ENCODE data around the gene PSMB7. TPM values are rescaled to one million over a fixed set of nuclear protein-coding genes. Genes with fewer than 3 reads are reported as not detected.

The PSMB7 gene
- polyA plus RNA-seq, 1 experiment, result 396 TPM

DNA sequence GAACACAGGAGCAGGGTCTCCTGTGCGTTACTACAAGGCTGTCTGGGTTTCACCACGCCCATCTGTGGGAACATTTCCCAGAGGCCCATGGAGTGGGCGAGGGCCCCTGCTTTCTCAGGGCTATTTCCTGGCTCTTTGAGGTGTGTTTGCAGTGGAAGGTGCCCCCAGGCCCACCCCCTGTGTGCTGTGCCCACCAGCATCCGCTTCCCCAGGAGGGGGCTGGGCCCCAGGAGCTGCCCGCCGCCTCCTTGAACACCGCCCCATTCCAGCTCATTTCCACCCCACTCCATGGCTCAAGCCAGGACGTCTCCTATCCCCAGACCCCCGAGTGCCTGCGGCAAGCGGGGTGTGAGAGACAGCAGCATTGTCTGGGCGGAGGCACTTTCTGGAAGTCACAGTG lies 87.0 kb downstream of the PSMB7 start:
- no peaks in the 10 kb centered on the region; the same call in 1 of the 2 replicates for H3K9me3 ChIP-seq (ENCODE audit: control insufficient read depth, insufficient read depth, low read length)
- ChIA-PET CTCF (interaction anchor here (1.1 kb wide), 1 partner anchor 202 kb away, joined by 3 read pairs; no protein-coding TSS in a partner anchor), POLR2A (no interaction called here)
- H3K27me3 ChIP-seq (ENCODE audit: control insufficient read depth, insufficient read depth, low read length), result no peaks in the 10 kb centered on the region
- no peak overlapping the region for H3K4me3 ChIP-seq (ENCODE audit: low read depth, low read length)
- TF ChIP-seq, protein P1, sequence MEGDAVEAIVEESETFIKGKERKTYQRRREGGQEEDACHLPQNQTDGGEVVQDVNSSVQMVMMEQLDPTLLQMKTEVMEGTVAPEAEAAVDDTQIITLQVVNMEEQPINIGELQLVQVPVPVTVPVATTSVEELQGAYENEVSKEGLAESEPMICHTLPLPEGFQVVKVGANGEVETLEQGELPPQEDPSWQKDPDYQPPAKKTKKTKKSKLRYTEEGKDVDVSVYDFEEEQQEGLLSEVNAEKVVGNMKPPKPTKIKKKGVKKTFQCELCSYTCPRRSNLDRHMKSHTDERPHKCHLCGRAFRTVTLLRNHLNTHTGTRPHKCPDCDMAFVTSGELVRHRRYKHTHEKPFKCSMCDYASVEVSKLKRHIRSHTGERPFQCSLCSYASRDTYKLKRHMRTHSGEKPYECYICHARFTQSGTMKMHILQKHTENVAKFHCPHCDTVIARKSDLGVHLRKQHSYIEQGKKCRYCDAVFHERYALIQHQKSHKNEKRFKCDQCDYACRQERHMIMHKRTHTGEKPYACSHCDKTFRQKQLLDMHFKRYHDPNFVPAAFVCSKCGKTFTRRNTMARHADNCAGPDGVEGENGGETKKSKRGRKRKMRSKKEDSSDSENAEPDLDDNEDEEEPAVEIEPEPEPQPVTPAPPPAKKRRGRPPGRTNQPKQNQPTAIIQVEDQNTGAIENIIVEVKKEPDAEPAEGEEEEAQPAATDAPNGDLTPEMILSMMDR (IDR thresholded peaks at IDR 0.05; ENCODE audit: low read depth, low read length), result no peak
- no peak overlapping the region for H3K27ac ChIP-seq (ENCODE audit: low read depth, low read length)
- DNase-seq (ENCODE audit: low read depth, low spot score), result no peak

DNA sequence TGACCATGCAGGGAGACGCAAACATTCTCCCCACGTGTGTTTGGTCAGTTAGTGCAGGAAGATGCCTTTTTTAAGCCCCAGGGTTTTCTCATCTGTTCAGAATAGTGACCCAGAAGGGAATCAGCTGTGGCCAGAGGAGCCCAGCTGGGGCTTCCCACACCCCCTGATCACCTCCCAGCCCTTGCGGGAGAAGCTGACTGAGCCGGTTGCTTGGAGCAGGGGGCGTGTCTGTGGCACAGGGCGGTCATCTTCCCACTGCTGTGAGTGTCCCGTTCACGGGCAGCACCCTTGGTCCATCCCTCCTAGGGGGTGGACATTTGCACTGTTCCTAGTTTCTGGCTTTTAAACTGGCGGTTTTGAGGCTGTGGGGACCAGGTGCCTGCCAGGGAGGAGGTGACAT lies 87.8 kb downstream of the PSMB7 start:
- TF ChIP-seq, protein P1 (IDR thresholded peaks at IDR 0.05; ENCODE audit: low read depth, low read length), result no peak
- no peak overlapping the region for H3K27ac ChIP-seq (ENCODE audit: low read depth, low read length)
- POLR2A ChIA-PET, result no interaction called here
- DNase-seq (ENCODE audit: low read depth, low spot score), result no peak
- CTCF ChIA-PET, result interaction anchor here (1.1 kb wide), 1 partner anchor 201 kb away, joined by 3 read pairs; no protein-coding TSS in a partner anchor
- H3K9me3 ChIP-seq (ENCODE audit: control insufficient read depth, insufficient read depth, low read length), result no peaks in the 10 kb centered on the region; the same call in 1 of the 2 replicates
- H3K27me3 ChIP-seq (ENCODE audit: control insufficient read depth, insufficient read depth, low read length), result no peaks in the 10 kb centered on the region
- H3K4me3 ChIP-seq (ENCODE audit: low read depth, low read length), result no peak overlapping the region

DNA sequence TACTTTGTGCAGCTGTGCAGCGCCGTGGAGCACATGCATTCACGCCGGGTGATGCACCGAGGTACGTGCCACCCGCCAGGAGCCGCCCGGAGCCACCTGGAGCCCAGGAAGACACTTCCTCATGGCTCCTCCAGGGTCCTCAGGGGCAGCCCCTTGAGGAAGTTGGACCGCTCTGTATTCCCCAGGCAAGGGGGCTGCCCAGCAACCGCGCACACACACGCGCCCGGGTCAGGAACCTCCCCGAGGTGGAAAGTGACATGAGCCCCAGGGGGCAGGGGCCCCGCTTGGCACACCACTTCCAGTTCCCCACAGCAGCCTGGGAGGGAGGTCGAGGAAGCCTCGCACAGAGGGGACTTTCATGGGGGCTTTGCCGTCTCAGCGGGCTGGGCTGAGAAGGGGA lies 88.9 kb downstream of the PSMB7 start:
- no peaks in the 10 kb centered on the region; the same call in 1 of the 2 replicates for H3K9me3 ChIP-seq (ENCODE audit: control insufficient read depth, insufficient read depth, low read length)
- no peak for DNase-seq (ENCODE audit: low read depth, low spot score)
- TF ChIP-seq, protein P1 (IDR thresholded peaks at IDR 0.05; ENCODE audit: low read depth, low read length), result no peak
- H3K27ac ChIP-seq (ENCODE audit: low read depth, low read length), result no peak overlapping the region
- ChIA-PET CTCF (interaction anchor here (1.4 kb wide), 1 partner anchor 199 kb away, joined by 5 read pairs; no protein-coding TSS in a partner anchor), POLR2A (interaction anchor here (0.6 kb wide), 1 partner anchor 926 kb away, joined by 5 read pairs; no protein-coding TSS in a partner anchor)
- no peaks in the 10 kb centered on the region for H3K27me3 ChIP-seq (ENCODE audit: control insufficient read depth, insufficient read depth, low read length)
- no peak overlapping the region for H3K4me3 ChIP-seq (ENCODE audit: low read depth, low read length)

DNA sequence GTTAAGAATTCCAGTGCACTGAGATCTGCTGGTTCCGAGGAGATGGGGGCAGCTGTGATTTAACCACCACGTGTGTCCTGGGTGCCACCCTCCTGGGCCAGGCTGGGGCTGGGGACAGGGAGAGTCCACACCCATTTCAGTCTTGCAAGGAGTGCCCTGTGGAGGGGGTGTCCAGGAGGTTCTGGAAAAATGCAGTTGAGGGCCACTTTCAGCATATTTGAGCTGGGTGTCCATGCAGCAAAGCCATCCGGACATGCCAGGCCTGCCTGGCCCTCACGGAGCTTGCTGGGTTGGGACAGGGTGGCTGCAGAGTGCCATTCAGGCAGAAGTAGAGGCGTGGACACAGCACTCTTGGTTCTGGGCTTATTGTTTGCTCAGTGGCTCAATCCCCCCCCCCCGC lies 89.4 kb downstream of the PSMB7 start:
- no peak overlapping the region for H3K4me3 ChIP-seq (ENCODE audit: low read depth, low read length)
- H3K9me3 ChIP-seq (ENCODE audit: control insufficient read depth, insufficient read depth, low read length), result no peaks in the 10 kb centered on the region; the same call in 1 of the 2 replicates
- no peak for DNase-seq (ENCODE audit: low read depth, low spot score)
- H3K27ac ChIP-seq (ENCODE audit: low read depth, low read length), result no peak overlapping the region
- CTCF ChIA-PET, result interaction anchor here (1.4 kb wide), 1 partner anchor 199 kb away, joined by 5 read pairs; no protein-coding TSS in a partner anchor
- TF ChIP-seq, protein P1 (IDR thresholded peaks at IDR 0.05; ENCODE audit: low read depth, low read length), result no peak
- H3K27me3 ChIP-seq (ENCODE audit: control insufficient read depth, insufficient read depth, low read length), result no peaks in the 10 kb centered on the region
- POLR2A ChIA-PET, result no interaction called here

DNA sequence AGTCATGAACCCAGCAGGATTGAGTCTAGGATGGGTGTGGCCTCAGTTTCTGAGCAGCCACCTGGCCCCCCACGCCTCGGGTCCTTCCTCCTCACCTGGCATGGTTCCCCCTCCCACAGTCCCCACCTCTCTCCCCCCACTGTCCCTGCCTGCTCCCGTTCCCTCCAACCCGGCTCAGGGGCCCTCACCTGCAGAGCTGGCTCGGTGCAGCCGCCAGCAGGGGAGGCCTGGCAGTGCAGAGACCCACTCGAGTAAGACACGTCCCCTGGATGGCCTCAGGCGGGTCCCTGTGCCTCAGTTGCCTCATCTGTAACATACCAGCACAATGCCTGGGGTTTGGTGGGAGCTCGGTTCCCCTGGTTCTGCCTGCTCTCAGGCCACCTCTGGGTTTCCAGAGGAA lies 91.3 kb downstream of the PSMB7 start:
- CTCF ChIA-PET, result interaction anchor here (1.8 kb wide), 1 partner anchor 197 kb away, joined by 7 read pairs; no protein-coding TSS in a partner anchor

More for the DNA sequence above, 91.3 kb downstream of the PSMB7 start:
- H3K4me3 ChIP-seq (ENCODE audit: low read depth, low read length), result no peak overlapping the region
- TF ChIP-seq, protein P1 (IDR thresholded peaks at IDR 0.05; ENCODE audit: low read depth, low read length), result no peak
- POLR2A ChIA-PET, result no interaction called here
- H3K27me3 ChIP-seq (ENCODE audit: control insufficient read depth, insufficient read depth, low read length), result no peaks in the 10 kb centered on the region
- H3K27ac ChIP-seq (ENCODE audit: low read depth, low read length), result no peak overlapping the region
- DNase-seq (ENCODE audit: low read depth, low spot score), result no peak
- H3K9me3 ChIP-seq (ENCODE audit: control insufficient read depth, insufficient read depth, low read length), result peaks cover 3% of the 10 kb centered on the region; the same call in 1 of the 2 replicates

Data from AG04450 (cell line).